Right lobe of liver (tissue), 4 donors: ENCODE data around the gene ZNF17.

Source experiments
- CTCF ChIP-seq, 4 donors: fragments of 200-600 bp in 3 of 4; fragments of 450-650 bp in 1 of 4; IDR thresholded peaks; one replicate each; pipeline versions ENCODE4 v1.5.1 to v1.8.0; 2016 to 2022; ENCODE audit warnings: antibody characterized with exemption in 4 of 4, mild to moderate bottlenecking in 2 of 4
- POLR2A ChIP-seq: fragments of 450-650 bp; IDR thresholded peaks from one replicate; pipeline ENCODE4 v1.6.1; 2017; ENCODE audit warnings: antibody characterized with exemption, mild to moderate bottlenecking
- donor health status: DM: no; HTN: no; CAD: no.
- donor health status: DM: no; HTN: no; CAD: no.
- donor health status: DM: no; HTN: yes; CAD: no.

DNA sequence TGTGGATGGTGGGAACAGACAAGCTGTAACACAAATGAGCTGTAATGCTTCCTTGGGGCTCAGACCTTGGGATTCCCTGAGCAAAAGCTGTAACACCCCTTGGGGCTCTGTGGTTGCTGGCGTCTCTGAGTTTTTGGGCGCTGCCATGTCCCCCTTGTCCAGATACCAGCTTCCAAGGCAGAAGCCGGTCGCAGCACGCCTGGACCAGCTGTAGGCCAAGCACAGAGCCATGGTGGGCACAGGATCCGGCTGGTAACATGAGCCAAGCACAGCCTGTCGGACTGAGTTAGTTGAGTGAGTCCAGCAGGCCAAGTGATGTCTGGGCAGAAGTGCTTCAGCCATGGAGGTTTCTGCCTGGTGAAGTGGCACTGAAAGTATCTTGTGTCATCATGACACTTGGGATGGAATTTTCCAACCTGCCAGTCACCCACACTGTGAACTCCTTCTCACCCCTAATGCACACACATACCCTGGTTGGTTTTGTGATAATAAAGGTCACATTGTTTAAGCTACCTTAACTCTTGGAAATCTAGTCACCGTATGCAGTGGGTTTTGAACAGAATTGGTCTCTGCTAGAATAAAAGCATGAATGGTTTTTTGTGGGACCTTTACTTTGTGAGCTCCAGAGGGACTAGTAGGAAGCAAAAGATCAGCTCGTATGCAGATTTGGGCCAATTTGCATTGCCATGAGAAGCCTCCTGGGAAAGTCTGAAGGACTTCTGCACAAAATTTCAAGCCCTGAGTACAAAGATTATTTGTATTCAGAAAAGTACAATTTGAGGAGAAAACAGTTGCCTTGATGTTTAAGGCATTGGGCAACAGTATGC, 7.0 kb upstream of the ZNF17 start:
- TF ChIP-seq CTCF (IDR thresholded peaks at IDR 0.05) (no peak), POLR2A (no peak)
